Measurements from ENCODE around the gene MCRIP1.

The MCRIP1 gene

GRCh38 chr17:81808778-81809555 lies 24.1 kb downstream of the MCRIP1 start:
- Histone ChIP-seq H3K4me1 (ENCODE audit: insufficient read depth, low read length, severe bottlenecking) (no peaks in the 10 kb centered on the region), H3K79me2 (ENCODE audit: insufficient read depth, low read length) (no peaks in the 10 kb centered on the region), H3K9me3 (ENCODE audit: low read length) (no peaks in the 10 kb centered on the region), H2AFZ (ENCODE audit: low read length) (no peak overlapping the region), H3K4me3 (ENCODE audit: low read depth, low read length, poor library complexity, severe bottlenecking) (no peak overlapping the region), H3F3A (ENCODE audit: insufficient read depth, low read length) (no peaks in the 10 kb centered on the region), H3K9me2 (ENCODE audit: low read depth, low read length) (no peaks in the 10 kb centered on the region), H3K9ac (ENCODE audit: low read length) (no peak overlapping the region), H3K36me3 (ENCODE audit: insufficient read depth, low read length) (no peaks in the 10 kb centered on the region), H4K20me1 (ENCODE audit: insufficient read depth, low read length) (no peaks in the 10 kb centered on the region), H3K27me3 (ENCODE audit: insufficient read depth, low read length) (peaks cover 8% of the 10 kb centered on the region; the same call in 1 of the 2 replicates), H3K27ac (ENCODE audit: low read depth, low read length, poor library complexity, severe bottlenecking) (no peak overlapping the region), H3K4me2 (ENCODE audit: low read length) (no peak overlapping the region)
- TF ChIP-seq CTCF (IDR thresholded peaks at IDR 0.05; ENCODE audit: low read length), result peak; percentile 24; the same call in 1 of the 2 replicates
- no peak for TF ChIP-seq EZH2 (IDR thresholded peaks at IDR 0.05; ENCODE audit: borderline replicate concordance, low read length)

- no peak overlapping the region for H3K4me3 ChIP-seq (ENCODE audit: low read depth, low read length, poor library complexity, severe bottlenecking)
- no peak overlapping the region for H3K27ac ChIP-seq (ENCODE audit: low read depth, low read length, poor library complexity, severe bottlenecking)
- no peaks in the 10 kb centered on the region for H3K79me2 ChIP-seq (ENCODE audit: insufficient read depth, low read length)
- no peak overlapping the region for H2AFZ ChIP-seq (ENCODE audit: low read length)
- H3K9me2 ChIP-seq (ENCODE audit: low read depth, low read length), result no peaks in the 10 kb centered on the region
- H3F3A ChIP-seq (ENCODE audit: insufficient read depth, low read length), result no peaks in the 10 kb centered on the region
- H3K27me3 ChIP-seq (ENCODE audit: insufficient read depth, low read length), result peaks cover 13% of the 10 kb centered on the region
- no peaks in the 10 kb centered on the region for H4K20me1 ChIP-seq (ENCODE audit: insufficient read depth, low read length)
- no peak overlapping the region for H3K4me2 ChIP-seq (ENCODE audit: low read length)
- no peaks in the 10 kb centered on the region for H3K36me3 ChIP-seq (ENCODE audit: insufficient read depth, low read length)
- no peaks in the 10 kb centered on the region for H3K4me1 ChIP-seq (ENCODE audit: insufficient read depth, low read length, severe bottlenecking)
- no peaks in the 10 kb centered on the region for H3K9me3 ChIP-seq (ENCODE audit: low read length)
- no peak overlapping the region for H3K9ac ChIP-seq (ENCODE audit: low read length)
- TF ChIP-seq CTCF (IDR thresholded peaks at IDR 0.05; ENCODE audit: low read length), result no peak
- TF ChIP-seq EZH2 (IDR thresholded peaks at IDR 0.05; ENCODE audit: borderline replicate concordance, low read length), result no peak
These were observed 25.3 kb downstream of the MCRIP1 start for GRCh38 chr17:81807839-81808238.

- no peaks in the 10 kb centered on the region for H3K9me2 ChIP-seq (ENCODE audit: low read depth, low read length)
- no peaks in the 10 kb centered on the region for H3K36me3 ChIP-seq (ENCODE audit: insufficient read depth, low read length)
- no peaks in the 10 kb centered on the region for H3K4me1 ChIP-seq (ENCODE audit: insufficient read depth, low read length, severe bottlenecking)
- H3F3A ChIP-seq (ENCODE audit: insufficient read depth, low read length), result no peaks in the 10 kb centered on the region
- no peak overlapping the region for H3K4me3 ChIP-seq (ENCODE audit: low read depth, low read length, poor library complexity, severe bottlenecking)
- H4K20me1 ChIP-seq (ENCODE audit: insufficient read depth, low read length), result no peaks in the 10 kb centered on the region
- TF ChIP-seq CTCF (IDR thresholded peaks at IDR 0.05; ENCODE audit: low read length) (no peak), EZH2 (IDR thresholded peaks at IDR 0.05; ENCODE audit: borderline replicate concordance, low read length) (no peak)
- no peak overlapping the region for H3K9ac ChIP-seq (ENCODE audit: low read length)
- H3K4me2 ChIP-seq (ENCODE audit: low read length), result no peak overlapping the region
- H3K27me3 ChIP-seq (ENCODE audit: insufficient read depth, low read length), result peaks cover 14% of the 10 kb centered on the region
- H3K9me3 ChIP-seq (ENCODE audit: low read length), result no peaks in the 10 kb centered on the region
- H3K27ac ChIP-seq (ENCODE audit: low read depth, low read length, poor library complexity, severe bottlenecking), result no peak overlapping the region
- no peak overlapping the region for H2AFZ ChIP-seq (ENCODE audit: low read length)
- H3K79me2 ChIP-seq (ENCODE audit: insufficient read depth, low read length), result no peaks in the 10 kb centered on the region
These were observed 25.8 kb downstream of the MCRIP1 start for GRCh38 chr17:81807210-81807719.

Measured in OCI-LY1 (cell line).